CD4-positive, alpha-beta T cell (primary cell): ENCODE measurements around the gene SLC16A13. TPM values are rescaled to one million over a fixed set of nuclear protein-coding genes. Genes with fewer than 3 reads are reported as not detected.

ENCODE experiments used
- ATAC-seq: fragments of 200-7000 bp; cut with Tn5 transposase; one replicate; pipeline ENCODE4 v1.10.0; 2022; ENCODE audit warnings: mild to moderate bottlenecking; ENCODE audit not compliant: poor library complexity
- CTCF ChIA-PET: fragments of 350-600 bp; sonication (Branson Sonifier 250); formaldehyde crosslinking; loops from one replicate; lab custom pipeline; 2021; ENCODE audit warnings: antibody characterized with exemption, inconsistent platforms; lab: Charles Lee
- POLR2A ChIA-PET: fragments of 350-600 bp; sonication (Branson Sonifier 250); formaldehyde crosslinking; loops from one replicate; lab custom pipeline; 2021; ENCODE audit warnings: antibody characterized with exemption, inconsistent platforms; lab: Charles Lee
- DNase-seq, 14 experiments: peaks; one replicate each; pipeline ENCODE4 v3.0.0-alpha.2; 2013 to 2020; ENCODE audit warnings: mixed read lengths in 2 of 14
- H3K27ac ChIP-seq, 2 donors: one replicate each; pipeline versions ENCODE4 v1.5.1 to v1.7.0; 2013; ENCODE audit warnings: low read length in 2 of 2, low read depth in 1 of 2, mild to moderate bottlenecking in 1 of 2
- H3K27me3 ChIP-seq, 2 experiments: 1 replicate in 1 of 2; 2 replicates in 1 of 2; pipeline versions ENCODE4 v1.6.1 to v1.7.0; 2013; ENCODE audit warnings: low read length in 2 of 2, control low read depth in 1 of 2, mild to moderate bottlenecking in 1 of 2, moderate library complexity in 1 of 2; ENCODE audit not compliant: insufficient read depth in 2 of 2, control insufficient read depth in 1 of 2
- H3K36me3 ChIP-seq: one replicate; pipeline ENCODE4 v1.6.1; 2013; ENCODE audit warnings: low read length, control low read depth; ENCODE audit not compliant: insufficient read depth
- H3K4me1 ChIP-seq: one replicate; pipeline ENCODE4 v1.6.1; 2013; ENCODE audit warnings: low read length, control low read depth; ENCODE audit not compliant: insufficient read depth
- H3K4me3 ChIP-seq: one replicate; pipeline ENCODE4 v1.5.1; 2013; ENCODE audit warnings: mild to moderate bottlenecking, low read length, moderate library complexity
- H3K9me3 ChIP-seq, 2 experiments: 1 replicate in 1 of 2; 2 replicates in 1 of 2; pipeline versions ENCODE4 v1.6.1 to v1.7.0; 2013; ENCODE audit warnings: low read length in 2 of 2, mild to moderate bottlenecking in 2 of 2, control low read depth in 1 of 2, moderate library complexity in 1 of 2; ENCODE audit not compliant: control insufficient read depth in 1 of 2, insufficient read depth in 1 of 2
- H3K27ac Mint-ChIP-seq: one replicate; pipeline ENCODE4 v1.8.0; 2020; ENCODE audit warnings: mixed read lengths
- H3K27me3 Mint-ChIP-seq: one replicate; pipeline ENCODE4 v1.8.0; 2021; ENCODE audit warnings: mixed read lengths
- H3K36me3 Mint-ChIP-seq: one replicate; pipeline ENCODE4 v1.8.0; 2021; ENCODE audit warnings: low read depth, mixed read lengths
- H3K4me1 Mint-ChIP-seq: one replicate; pipeline ENCODE4 v1.8.0; 2021; ENCODE audit warnings: low read depth, mixed read lengths
- H3K4me3 Mint-ChIP-seq: one replicate; pipeline ENCODE4 v1.8.0; 2020; ENCODE audit warnings: mild to moderate bottlenecking, mixed read lengths
- H3K9me3 Mint-ChIP-seq: one replicate; pipeline ENCODE4 v1.8.0; 2020; ENCODE audit warnings: mixed read lengths
- intact Hi-C, 2 experiments: fragments of 100-400 bp; cut with DNase I in 1 of 2; cut with micrococcal nuclease in 1 of 2; formaldehyde crosslinking; loops; one replicate each; pipeline versions ENCODE4 v1.15.1 to v1.9.0; 2023 to 2025; cut with DNase I, micrococcal nuclease
- total RNA-seq, 174 experiments: library from RNA in 2 of 174; stranded (reverse) in 2 of 174; gene quantifications; one replicate each; pipeline ENCODE4 v1.2.3 and lab custom pipeline; 2021 to 2026
- TF ChIP-seq, protein P1 (sequence below): fragments of 200-600 bp; IDR thresholded peaks from one replicate; pipeline ENCODE4 v1.8.0; 2022; ENCODE audit warnings: antibody characterized with exemption, mild to moderate bottlenecking

Gene SLC16A13
- total RNA-seq, 2 experiments from 2014 or later: 2.3 to 2.4 TPM

DNA sequence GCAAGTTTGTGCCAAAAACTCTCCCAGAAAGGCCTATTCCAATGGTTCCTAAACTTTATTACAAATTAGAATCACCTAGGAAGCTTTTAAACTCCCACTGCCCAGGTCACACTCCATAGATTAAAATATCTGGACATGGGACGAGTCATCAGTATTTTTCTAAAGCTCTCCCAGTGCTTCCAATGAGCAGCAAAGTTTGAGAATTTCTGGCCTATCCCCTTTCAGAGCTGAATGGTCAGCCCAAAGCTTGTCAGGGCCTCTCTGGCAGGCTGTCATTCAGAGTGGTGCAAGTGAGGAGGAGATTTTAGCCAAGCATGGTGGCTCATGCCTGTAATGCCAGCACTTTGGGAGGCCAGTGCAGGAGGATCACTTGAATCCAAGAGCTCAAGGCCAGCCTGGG lies 10.6 kb upstream of the SLC16A13 start:
- Mint-ChIP-seq H3K9me3 (no peaks in the 10 kb centered on the region), H3K36me3 (no peaks in the 10 kb centered on the region), H3K27me3 (peaks cover 11% of the 10 kb centered on the region), H3K4me1 (peaks cover 59% of the 10 kb centered on the region), H3K27ac (no peak overlapping the region), H3K4me3 (no peak overlapping the region)
- TF ChIP-seq, protein P1, sequence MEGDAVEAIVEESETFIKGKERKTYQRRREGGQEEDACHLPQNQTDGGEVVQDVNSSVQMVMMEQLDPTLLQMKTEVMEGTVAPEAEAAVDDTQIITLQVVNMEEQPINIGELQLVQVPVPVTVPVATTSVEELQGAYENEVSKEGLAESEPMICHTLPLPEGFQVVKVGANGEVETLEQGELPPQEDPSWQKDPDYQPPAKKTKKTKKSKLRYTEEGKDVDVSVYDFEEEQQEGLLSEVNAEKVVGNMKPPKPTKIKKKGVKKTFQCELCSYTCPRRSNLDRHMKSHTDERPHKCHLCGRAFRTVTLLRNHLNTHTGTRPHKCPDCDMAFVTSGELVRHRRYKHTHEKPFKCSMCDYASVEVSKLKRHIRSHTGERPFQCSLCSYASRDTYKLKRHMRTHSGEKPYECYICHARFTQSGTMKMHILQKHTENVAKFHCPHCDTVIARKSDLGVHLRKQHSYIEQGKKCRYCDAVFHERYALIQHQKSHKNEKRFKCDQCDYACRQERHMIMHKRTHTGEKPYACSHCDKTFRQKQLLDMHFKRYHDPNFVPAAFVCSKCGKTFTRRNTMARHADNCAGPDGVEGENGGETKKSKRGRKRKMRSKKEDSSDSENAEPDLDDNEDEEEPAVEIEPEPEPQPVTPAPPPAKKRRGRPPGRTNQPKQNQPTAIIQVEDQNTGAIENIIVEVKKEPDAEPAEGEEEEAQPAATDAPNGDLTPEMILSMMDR: no peak
- Histone ChIP-seq H3K9me3 (no peaks in the 10 kb centered on the region), H3K4me1 (peaks cover 49% of the 10 kb centered on the region), H3K27ac (no peak overlapping the region), H3K4me3 (no peak overlapping the region), H3K36me3 (no peaks in the 10 kb centered on the region), H3K27me3 (no peaks in the 10 kb centered on the region)
- POLR2A ChIA-PET: interaction anchor here (8.1 kb wide), 1 partner anchor 10 kb away, joined by 62 read pairs; the partner anchor contains the start of gene SLC16A13
- ATAC-seq (no peak), DNase-seq (no peak)
- intact Hi-C loops: no loop called here
- CTCF ChIA-PET: interaction anchor here (0.6 to 1.8 kb wide), 2 partner anchors 14 to 114 kb away, joined by 4 to 7 read pairs; no protein-coding TSS in a partner anchor

DNA sequence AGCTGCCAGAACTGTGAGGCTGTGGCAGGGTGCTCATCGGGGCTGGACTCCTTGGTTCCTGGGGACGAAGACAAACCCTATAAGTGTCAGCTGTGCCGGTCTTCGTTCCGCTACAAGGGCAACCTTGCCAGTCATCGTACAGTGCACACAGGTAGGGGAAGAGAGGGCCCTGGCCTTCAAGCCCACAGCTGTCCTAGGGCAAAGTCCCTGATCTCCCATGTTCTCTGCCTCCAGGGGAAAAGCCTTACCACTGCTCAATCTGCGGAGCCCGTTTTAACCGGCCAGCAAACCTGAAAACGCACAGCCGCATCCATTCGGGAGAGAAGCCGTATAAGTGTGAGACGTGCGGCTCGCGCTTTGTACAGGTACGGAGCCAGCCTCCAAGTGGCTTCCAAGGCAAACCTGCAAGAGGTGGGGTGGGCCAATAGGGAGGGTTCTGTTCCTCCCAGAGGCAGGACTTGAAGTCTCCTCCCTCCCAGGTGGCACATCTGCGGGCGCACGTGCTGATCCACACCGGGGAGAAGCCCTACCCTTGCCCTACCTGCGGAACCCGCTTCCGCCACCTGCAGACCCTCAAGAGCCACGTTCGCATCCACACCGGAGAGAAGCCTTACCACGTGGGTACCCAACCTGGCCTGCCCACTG lies 9.2 kb upstream of the SLC16A13 start:
- no peak for ATAC-seq
- Histone ChIP-seq H3K9me3 (no peaks in the 10 kb centered on the region), H3K4me3 (no peak overlapping the region), H3K4me1 (peaks cover 48% of the 10 kb centered on the region), H3K36me3 (no peaks in the 10 kb centered on the region), H3K27me3 (no peaks in the 10 kb centered on the region), H3K27ac (no peak overlapping the region)
- DNase-seq: no peak
- H3K4me3 Mint-ChIP-seq: no peak overlapping the region
- ChIA-PET POLR2A (interaction anchor here (8.1 kb wide), 1 partner anchor 9 kb away, joined by 62 read pairs; the partner anchor contains the start of gene SLC16A13), CTCF (no interaction called here)
- TF ChIP-seq, protein P1: no peak
- intact Hi-C loops: no loop called here
- H3K27ac Mint-ChIP-seq: no peak overlapping the region
- peaks cover 55% of the 10 kb centered on the region for H3K4me1 Mint-ChIP-seq
- H3K9me3 Mint-ChIP-seq: no peaks in the 10 kb centered on the region
- H3K36me3 Mint-ChIP-seq: no peaks in the 10 kb centered on the region
- peaks cover 11% of the 10 kb centered on the region for H3K27me3 Mint-ChIP-seq

DNA sequence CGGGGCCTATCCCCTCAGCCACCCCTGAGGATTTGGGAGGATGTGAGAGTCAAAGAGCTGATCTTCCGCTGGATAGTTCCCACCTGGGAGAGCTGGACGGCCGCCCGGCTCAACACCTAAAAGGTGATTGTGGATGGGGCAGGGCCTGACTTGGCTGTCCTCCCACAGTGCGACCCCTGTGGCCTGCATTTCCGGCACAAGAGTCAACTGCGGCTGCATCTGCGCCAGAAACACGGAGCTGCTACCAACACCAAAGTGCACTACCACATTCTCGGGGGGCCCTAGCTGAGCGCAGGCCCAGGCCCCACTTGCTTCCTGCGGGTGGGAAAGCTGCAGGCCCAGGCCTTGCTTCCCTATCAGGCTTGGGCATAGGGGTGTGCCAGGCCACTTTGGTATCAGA lies 8.5 kb upstream of the SLC16A13 start:
- H3K9me3 Mint-ChIP-seq: no peaks in the 10 kb centered on the region
- CTCF ChIA-PET: no interaction called here
- no peak for ATAC-seq

More for the DNA sequence above, 8.5 kb upstream of the SLC16A13 start:
- H3K36me3 Mint-ChIP-seq: no peaks in the 10 kb centered on the region
- no peak overlapping the region for H3K4me3 Mint-ChIP-seq
- Histone ChIP-seq H3K4me3 (no peak overlapping the region), H3K9me3 (no peaks in the 10 kb centered on the region), H3K4me1 (peaks cover 48% of the 10 kb centered on the region), H3K36me3 (no peaks in the 10 kb centered on the region), H3K27me3 (no peaks in the 10 kb centered on the region), H3K27ac (no peak overlapping the region)
- TF ChIP-seq, protein P1: no peak
- H3K4me1 Mint-ChIP-seq: peaks cover 50% of the 10 kb centered on the region
- POLR2A ChIA-PET: interaction anchor here (1.2 to 8.1 kb wide), 2 partner anchors 8 to 18 kb away, joined by 4 to 62 read pairs; partner anchors contain the start of gene SLC16A13
- peaks cover 11% of the 10 kb centered on the region for H3K27me3 Mint-ChIP-seq
- no peak overlapping the region for H3K27ac Mint-ChIP-seq
- intact Hi-C loops: no loop called here
- DNase-seq: no peak
